GM12892 (cell line): Measurements from ENCODE around the gene CUBN.

Source experiments
- POLR2AphosphoS5 ChIP-seq: IDR thresholded peaks from 2 replicates; pipeline ENCODE4 v1.6.1; 2011; ENCODE audit warnings: low read depth, low read length, control low read depth
- TAF1 ChIP-seq: IDR thresholded peaks from 2 replicates; pipeline ENCODE4 v1.6.1; 2011; ENCODE audit warnings: low read depth, mild to moderate bottlenecking, control low read depth, low read length, borderline replicate concordance

DNA sequence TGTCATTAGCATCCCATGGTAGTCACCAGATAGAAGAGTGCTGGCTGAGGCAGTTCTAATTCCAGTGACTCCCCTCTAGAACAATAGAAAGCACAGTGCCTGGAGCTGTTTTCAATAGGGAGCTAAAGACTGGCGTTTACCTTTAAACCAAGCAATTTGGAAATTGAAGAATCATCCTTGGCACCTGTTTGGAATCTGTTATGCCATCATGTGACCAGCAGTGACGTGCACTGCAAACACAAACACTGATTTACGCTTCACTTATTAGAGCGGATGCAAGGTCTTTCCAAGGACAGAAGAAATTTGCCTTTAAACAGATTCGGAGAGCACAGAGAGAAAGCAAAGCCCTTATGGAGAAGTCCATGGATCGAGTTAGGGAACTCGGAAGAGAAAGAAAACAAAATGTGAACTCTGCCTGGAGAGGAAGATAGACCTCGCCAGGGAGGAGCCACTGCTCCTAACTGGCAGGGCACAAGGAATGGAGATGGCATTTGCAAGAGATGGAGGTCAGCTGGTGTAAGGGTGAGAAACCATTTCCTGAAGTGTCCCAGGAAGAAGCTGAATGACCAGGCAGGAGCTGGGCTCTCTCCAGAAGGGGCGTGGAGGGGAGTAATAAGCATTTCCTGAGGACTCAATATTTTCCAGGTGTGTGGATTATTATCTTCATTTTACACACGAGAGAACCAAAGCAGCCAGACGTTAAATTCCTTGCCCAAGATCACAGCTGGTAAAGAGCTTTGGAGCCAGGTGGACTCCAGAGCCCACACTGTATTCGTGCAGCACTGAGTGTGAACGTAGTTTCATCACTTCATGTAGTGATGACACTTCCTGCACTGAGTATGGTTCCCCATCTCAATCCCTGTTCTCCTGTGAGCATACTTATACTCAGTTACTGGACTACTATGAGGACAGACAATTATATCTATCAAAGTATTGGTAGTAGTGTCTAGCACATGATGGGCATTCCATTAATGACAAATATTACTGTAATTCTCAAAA, 97.7 kb downstream of the CUBN start:
- TF ChIP-seq POLR2AphosphoS5 (no peak), TAF1 (no peak)
